Cortex of kidney (tissue), 1 donor: ENCODE data around the gene BASP1.
"Not testable (repeated sequence)": the region's sequence is repeated elsewhere in the genome, so short reads cannot be mapped to it uniquely, and the experiment has no call there.

ENCODE experiments used
- DNase-seq: peaks from one replicate; lab custom pipeline; 2025; lab: John Stamatoyannopoulos, UW

Gene BASP1

DNA sequence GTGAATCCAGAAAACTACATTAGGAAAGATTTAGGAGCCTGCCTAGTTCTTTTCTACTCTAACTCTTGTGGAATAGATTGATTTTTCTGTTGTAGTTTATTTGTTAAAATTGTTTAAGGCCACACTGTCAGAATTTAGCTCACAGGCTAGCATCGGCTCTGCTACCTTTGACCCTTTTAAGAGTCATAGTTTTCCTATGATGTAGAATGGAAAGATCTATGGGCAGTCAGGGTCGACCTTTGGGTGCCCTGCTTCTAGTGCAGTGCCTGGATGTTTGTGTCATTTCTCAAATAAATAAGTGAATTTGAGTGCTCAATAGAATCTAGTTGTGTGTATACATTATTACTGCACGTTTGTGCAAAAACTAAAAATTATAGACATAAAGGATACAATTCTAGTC is 38.7 kb downstream of the BASP1 start:
- DNase-seq = no peak

DNA sequence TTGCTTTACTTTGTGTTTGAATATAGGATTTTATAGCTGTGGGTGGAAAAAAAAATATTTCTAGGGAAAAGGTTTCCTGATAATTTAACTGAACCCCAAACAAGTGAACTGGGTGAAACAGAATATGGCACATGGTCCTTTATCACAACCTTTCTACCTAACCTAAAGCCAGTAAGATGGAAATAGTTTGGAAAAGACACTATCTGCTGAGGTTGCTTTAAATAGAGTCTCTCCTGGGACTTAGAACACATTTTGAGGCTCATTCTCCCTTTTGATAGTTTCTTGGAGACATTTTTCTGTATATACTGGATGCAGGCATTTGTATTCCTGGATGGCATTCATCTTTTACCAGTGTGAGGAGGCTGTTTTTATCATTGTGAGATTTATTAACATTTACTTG is 39.4 kb downstream of the BASP1 start:
- no peak for DNase-seq

DNA sequence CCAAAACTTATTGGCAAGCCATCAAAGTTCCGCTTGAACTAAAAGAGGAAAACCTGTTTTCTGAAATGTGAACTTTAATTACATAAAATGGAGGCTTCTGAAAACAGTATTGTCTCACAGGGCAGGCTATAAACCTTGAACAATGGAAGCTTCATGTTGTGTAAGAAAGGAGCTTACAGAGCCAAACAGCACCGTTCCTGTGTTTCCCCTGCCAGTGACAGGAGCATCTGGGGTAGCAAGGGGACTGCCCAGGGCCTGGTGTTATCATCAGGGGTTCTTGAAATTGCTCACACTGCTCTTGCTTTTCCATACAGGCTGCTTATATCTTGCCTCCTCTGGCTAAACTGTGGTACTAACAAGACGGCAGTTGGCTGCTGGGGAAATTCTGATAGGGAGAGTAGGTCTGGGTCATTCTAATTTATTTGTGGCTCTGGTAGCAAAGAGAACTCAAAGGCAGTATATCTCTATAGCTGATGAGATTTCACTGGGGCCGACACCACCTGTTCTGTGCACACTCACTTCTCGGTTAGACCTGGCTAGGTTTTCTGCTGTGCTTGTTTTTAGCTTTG is 40.4 kb downstream of the BASP1 start:
- no peak for DNase-seq

DNA sequence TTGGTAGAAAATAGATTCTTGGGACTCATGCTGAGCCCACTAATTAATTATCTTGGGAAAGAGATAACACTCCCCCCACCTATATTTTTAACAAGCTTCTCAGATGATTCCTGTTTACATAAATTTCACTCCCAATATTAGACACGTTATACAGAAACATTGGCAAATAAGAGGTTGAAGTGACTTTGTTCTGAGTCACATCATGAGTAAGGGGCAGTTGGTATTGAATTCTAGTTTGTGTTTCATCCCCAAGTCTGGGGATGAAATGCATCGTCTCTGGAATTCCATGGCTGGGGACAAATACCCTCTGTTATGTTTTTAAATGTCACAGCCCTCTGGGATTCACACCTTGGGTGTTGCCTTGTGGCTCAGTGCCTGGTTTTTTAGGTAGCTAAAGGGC is 41.0 kb downstream of the BASP1 start:
- DNase-seq = no peak

DNA sequence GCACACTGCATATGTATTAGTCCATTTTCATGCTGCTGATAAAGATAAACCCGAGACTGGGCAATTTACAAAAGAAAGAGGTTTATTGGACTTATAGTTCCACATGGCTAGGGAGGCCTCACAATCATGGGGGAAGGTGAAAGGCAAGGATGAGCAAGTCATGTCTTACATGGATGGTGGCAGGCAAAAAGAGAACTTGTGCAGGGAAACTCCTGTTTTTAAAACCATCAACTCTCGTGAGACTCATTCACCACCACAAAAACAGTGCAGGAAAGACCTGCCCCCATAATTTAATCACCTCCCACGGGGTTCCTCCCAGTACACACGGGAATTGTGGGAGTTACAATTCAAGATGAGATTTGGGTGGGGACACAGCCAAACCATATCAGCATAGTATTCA is 41.6 kb downstream of the BASP1 start:
- DNase-seq = not testable (repeated sequence)

DNA sequence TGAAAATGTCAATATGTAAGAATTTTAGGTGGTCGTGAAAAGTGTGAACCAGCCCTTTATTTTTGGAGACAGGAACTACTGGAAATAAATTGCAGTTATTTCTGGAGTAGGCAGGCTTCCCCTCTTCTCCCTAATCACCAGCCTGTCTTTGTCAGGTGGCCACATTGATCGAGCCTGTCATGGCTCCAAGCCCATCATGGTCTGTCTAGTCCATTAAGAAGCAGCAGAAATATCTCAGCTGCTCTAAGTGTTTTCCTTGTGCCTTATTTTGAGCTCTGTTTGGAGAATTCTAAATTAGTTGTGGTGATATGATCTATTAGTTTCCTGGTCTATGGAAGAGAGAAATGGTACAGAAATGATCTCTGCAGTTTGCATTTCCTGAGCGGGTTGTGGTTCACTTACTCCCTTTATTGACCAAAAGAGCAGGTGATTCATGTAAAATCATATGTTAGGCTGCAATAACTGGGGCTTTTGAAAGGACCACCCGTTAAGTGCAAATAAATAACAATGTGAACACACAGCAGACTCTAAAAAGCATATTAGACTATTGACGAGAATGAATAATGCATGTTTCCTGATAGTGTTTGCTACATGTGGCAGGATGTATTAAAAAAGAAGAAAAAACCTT is 42.3 kb downstream of the BASP1 start:
- DNase-seq = no peak

DNA sequence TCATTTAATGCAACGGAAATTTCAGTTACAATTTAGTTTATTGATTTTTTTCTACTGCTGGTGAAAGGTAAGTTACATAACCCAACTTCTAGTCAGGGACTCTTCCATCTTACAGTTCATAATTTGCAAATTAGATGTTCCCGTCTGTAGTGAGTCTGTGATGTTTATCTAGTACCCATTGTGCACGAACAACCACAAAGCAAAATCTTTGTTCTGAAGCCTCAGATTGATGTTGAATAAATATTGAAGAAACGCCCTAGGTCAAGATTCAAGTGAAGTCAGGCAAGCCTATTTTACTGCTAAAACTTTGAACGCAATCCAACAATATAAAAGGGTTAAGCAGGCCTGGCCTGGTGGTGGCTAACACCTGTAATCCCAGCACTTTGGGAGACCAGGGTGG is 43.1 kb downstream of the BASP1 start:
- no peak for DNase-seq

DNA sequence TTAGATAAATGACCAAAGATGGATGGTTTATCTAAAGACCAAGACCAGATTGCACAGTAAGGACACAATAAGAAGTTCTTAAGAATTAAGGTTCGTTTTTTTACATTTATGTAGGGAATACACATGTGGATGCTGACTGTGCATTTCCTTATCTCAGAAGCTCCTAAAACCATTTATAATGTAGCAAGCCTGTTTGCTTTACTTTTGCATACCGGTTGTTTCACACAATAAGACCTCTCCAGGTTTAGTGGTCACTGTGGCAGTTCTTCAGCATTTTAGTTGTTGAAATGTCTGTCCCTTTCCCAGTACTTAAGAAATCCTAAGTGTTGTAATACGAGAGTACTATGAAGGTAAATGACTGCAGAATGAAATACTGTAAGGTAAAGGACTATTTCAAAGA is 43.6 kb downstream of the BASP1 start:
- DNase-seq = no peak

DNA sequence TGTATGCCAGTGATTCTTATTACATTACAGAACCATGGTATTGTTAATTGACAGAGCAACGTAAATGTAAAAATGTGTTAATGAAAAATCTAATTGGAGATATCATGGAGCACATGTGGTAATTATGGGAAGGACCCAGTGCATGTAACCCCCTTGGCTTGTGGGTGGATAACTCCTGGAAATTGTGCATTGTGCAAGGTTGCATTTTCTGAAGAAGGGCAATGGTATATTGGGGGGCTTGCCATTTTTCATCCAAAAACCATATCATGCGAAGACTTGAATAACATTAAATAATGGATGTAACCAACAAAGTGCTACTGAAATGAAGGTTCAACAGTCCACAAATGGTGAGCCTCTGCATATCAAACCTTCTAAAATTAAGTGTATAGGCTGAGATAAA is 47.6 kb downstream of the BASP1 start:
- DNase-seq = no peak

DNA sequence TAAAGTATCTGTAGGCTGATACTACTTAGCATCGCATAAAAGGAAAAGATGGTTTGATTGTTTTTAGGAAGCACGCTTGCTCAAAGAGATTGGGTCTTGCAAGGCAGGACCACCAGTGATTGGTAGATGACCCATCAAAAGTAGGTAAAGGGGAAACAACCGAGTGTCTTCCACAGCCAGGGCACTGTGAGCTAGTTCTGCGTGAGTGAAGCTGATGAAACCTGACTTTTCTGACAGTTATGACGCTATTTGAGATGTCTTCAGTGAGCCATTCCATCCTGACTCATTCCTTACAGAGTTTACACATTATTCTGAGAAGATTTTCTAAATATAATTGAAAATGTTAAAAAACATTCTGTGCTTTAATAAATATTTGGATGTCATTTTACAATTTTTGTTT is 49.7 kb downstream of the BASP1 start:
- no peak for DNase-seq

DNA sequence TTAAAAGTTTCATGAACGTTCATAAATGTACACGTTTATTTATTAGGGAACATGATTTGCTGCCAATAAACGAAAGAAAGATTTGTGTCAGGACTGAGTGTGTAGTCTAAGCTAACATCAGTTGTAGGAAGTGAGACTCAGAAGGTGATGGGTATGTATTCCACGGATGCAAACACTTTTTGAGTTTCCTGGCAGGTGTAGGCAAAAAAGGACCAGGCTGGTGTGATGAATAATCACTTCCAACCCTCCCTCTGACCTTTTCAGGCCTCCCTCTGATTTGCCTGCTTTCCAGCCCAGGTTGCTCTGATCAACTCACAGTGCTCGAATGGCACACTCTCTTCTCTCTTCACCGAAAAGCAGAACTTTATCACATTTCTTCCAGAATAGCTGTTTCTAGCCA is 51.8 kb downstream of the BASP1 start:
- DNase-seq = no peak

DNA sequence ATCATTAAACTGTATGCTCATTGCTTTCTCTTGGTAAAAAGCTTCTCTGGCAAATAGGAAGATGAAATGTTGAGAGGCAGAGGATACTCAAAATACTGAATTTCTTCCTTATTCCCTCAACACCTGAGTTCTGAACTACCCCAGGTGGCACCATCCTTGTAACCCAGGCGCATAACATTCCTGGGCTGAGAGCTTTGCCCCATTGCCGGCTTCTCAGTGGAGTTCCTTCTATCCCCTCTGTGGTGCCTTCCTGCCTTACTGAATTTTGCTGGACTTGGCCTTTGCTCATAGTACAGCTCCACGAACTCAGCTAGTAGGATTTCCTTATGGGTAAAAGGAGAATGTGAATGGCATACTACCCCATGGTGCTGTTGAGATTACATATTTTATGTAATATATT is 54.7 kb downstream of the BASP1 start:
- no peak for DNase-seq

DNA sequence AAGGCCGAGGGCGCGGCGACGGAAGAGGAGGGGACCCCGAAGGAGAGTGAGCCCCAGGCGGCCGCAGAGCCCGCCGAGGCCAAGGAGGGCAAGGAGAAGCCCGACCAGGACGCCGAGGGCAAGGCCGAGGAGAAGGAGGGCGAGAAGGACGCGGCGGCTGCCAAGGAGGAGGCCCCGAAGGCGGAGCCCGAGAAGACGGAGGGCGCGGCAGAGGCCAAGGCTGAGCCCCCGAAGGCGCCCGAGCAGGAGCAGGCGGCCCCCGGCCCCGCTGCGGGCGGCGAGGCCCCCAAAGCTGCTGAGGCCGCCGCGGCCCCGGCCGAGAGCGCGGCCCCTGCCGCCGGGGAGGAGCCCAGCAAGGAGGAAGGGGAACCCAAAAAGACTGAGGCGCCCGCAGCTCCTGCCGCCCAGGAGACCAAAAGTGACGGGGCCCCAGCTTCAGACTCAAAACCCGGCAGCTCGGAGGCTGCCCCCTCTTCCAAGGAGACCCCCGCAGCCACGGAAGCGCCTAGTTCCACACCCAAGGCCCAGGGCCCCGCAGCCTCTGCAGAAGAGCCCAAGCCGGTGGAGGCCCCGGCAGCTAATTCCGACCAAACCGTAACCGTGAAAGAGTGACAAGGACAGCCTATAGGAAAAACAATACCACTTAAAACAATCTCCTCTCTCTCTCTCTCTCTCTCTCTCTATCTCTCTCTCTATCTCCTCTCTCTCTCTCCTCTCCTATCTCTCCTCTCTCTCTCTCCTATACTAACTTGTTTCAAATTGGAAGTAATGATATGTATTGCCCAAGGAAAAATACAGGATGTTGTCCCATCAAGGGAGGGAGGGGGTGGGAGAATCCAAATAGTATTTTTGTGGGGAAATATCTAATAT is 58.1 kb downstream of the BASP1 start:
- no peak for DNase-seq

DNA sequence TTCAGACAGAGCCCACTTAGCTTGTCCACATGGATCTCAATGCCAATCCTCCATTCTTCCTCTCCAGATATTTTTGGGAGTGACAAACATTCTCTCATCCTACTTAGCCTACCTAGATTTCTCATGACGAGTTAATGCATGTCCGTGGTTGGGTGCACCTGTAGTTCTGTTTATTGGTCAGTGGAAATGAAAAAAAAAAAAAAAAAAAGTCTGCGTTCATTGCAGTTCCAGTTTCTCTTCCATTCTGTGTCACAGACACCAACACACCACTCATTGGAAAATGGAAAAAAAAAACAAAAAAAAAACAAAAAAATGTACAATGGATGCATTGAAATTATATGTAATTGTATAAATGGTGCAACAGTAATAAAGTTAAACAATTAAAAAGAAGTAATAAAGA is 59.0 kb downstream of the BASP1 start:
- DNase-seq = no peak

DNA sequence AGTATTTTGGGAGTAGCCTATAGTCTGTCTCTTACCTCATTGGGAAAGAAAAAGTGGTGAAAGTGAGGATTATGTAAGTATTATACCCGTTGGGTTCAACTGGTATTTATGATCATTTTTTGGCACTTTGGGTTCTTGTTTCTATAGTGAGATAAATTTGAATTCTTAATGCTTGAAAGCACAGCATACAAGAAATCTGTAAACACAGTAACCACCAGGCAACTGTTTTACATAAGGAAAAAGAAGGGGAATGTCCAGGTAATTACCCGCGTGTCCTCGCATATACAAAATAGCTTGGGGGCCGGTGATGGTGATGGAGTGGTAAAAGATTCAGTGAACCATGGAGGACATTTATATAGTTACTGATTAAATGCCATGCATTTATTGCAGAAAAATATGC is 60.5 kb downstream of the BASP1 start:
- no peak for DNase-seq

DNA sequence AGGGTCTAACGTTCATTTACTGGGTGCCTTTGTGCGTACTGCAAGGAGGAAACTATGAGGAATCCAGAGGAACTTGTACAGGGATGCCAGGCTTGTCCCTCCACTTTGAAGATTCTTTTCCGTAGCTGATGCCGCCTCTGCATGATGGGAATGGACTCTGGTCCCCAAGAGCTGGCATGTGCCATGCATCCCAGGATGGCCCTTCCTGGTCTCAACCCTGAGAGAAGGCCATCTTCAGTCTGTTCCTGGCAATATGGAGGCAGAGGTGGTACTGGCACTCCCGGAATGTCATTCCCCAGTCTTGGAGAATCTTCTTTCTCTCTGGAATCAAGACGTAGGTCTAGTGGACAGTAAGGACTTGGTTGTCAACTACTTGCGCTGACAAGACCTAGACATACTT is 61.5 kb downstream of the BASP1 start:
- DNase-seq = no peak

DNA sequence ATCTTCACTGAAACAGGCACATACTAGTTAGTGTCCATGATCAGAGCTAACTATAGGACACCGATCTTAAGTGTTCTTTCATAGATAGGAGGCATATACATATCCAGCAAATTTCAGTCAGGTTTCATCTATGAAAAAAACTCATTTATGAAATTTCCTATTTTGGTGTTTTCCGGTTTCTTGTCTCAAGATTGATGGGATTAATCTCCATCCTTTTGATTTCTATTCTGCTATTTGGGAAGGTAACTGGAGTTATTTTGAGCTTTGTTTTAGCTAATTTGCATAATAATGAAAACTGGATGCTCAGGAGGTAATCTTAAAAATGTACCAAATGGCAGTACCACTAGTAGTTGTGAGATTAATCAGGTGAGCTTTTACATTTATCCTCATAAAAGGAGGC is 62.1 kb downstream of the BASP1 start:
- DNase-seq = no peak

DNA sequence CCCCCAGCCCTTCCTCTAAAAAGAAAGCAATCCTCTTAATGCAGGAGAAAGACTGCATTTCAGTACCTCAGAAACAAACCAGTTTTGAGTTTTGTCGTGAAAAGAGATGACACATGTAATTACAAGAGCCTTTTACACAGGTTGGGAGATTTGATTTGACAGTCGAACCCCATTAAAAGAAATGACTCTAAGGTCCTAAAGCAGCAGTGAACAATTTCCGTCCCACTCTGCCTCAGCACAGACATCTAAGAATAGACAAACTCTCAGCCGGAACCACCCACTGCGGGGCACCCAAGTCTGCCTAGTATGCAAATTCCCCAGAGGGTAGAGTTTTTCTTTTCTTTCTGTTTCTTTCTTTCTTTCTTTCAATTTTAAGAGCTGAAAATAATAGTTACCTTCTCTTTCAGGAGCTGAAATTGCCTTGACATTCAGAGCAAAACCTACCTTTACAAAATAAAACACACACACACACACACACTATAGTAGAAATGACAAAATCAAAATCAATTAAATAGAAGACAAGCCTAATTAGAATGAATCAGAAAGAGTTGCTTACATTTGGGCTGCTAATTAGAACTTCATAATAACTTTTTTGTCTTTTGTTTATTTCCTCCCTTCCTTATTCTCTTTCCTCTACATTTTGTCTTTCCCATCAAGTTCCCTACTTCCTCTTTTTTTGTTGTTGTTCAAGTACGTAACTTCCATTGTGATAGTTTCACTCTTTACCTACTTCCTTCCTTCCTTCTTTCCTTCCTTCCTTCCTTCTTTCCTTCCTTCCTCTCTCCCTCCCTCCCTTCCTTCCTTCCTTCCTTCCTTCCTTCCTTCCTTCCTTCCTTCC is 65.1 kb downstream of the BASP1 start:
- DNase-seq = no peak

DNA sequence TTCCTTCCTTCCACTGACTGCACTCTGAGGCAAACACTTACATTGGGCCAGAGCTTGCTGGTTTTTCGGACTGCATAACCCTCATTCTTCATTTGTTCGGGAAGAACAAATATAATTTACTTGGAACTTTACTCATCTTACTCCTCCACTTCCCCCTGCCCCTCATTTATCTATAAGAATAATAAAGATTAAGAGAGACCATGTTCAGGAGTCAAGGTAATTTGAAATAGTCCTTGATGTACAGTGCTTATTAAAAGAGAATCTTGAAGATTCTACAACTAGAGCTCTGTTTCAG is 65.6 kb downstream of the BASP1 start:
- no peak for DNase-seq

DNA sequence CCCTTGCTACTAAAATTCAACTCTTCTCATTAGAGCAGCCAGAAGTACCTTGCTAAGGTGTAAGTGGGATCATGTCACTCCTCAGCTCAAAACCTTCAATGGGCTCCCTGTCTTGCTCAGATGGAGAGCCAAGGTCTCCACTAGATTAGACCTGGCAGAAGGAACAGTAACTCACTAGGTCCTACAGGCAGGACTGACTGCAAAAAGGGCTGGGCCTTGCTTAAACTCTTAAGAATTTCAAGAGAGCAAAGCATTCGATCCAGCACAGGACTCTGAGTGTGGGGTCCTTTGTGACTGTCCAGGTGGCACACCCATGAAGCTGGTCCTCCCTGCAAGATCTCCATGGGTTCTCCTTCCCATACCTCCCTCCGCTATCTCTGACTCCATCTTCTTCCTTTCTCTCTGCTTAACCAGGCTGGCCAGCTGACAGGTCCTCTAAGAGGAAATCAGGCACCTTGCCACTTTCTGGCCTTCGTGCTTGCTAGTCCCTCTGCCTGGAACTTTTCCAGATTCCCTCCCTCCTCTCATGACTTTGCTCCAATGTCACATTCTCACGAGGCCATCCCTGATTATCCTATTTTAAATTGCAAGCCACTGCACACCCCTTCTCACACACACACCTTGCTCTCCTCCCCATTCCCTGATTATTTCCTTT is 70.2 kb downstream of the BASP1 start:
- DNase-seq = no peak

DNA sequence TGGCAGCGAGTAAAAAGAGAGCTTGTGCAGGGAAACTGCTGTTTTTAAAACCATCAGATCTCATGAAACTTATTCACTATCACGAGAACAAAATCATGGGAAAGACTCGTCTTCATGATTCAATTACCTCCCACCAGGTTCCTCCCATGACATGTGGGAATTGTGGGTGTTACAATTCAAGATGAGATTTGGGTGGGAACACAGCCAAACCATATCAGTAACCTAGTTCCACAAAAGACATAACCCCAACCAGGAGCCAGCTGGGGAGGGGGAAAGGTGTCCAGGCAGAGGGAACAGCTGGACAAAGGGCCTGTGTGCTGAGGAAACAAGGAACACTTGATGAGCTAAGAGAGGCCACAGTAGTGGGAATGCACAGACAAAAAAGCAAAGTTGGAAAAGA is 71.1 kb downstream of the BASP1 start:
- no peak for DNase-seq
